HEK293 (cell line): ENCODE measurements around the gene MTURN.

Experiments
- AEBP2 ChIP-seq: fragments of 450-650 bp; formaldehyde crosslinking; IDR thresholded peaks from 2 replicates; pipeline ENCODE4 v1.5.1; 2016; ENCODE audit warnings: missing biosample characterization, missing genetic modification characterization, borderline replicate concordance
- EGR2 ChIP-seq: fragments of 450-650 bp; formaldehyde crosslinking; IDR thresholded peaks from 2 replicates; pipeline ENCODE4 v1.5.1; 2016; ENCODE audit warnings: low read depth, missing biosample characterization, missing genetic modification characterization
- INSM2 ChIP-seq: fragments of 450-650 bp; formaldehyde crosslinking; IDR thresholded peaks from 2 replicates; pipeline ENCODE4 v1.5.1; 2016; ENCODE audit warnings: missing biosample characterization, missing genetic modification characterization
- KLF8 ChIP-seq: fragments of 450-650 bp; formaldehyde crosslinking; IDR thresholded peaks from 2 replicates; pipeline ENCODE4 v1.5.1; 2016; ENCODE audit warnings: missing biosample characterization, missing genetic modification characterization
- KLF9 ChIP-seq: fragments of 450-650 bp; formaldehyde crosslinking; IDR thresholded peaks from 2 replicates; pipeline ENCODE4 v1.5.1; 2016; ENCODE audit warnings: missing biosample characterization, missing genetic modification characterization, low read depth
- OVOL3 ChIP-seq: fragments of 450-650 bp; formaldehyde crosslinking; IDR thresholded peaks from 2 replicates; pipeline ENCODE4 v1.5.1; 2016; ENCODE audit warnings: missing biosample characterization, missing genetic modification characterization
- PRDM2 ChIP-seq: fragments of 450-650 bp; formaldehyde crosslinking; IDR thresholded peaks from 2 replicates; pipeline ENCODE4 v1.5.1; 2016; ENCODE audit warnings: missing biosample characterization, missing genetic modification characterization, borderline replicate concordance
- SALL2 ChIP-seq: fragments of 450-650 bp; formaldehyde crosslinking; IDR thresholded peaks from 2 replicates; pipeline ENCODE4 v1.5.0; 2017; ENCODE audit warnings: missing biosample characterization, mild to moderate bottlenecking, missing genetic modification characterization, borderline replicate concordance
- ZBTB1 ChIP-seq: fragments of 450-650 bp; formaldehyde crosslinking; IDR thresholded peaks from 2 replicates; pipeline ENCODE4 v1.5.1; 2016; ENCODE audit warnings: missing biosample characterization, missing genetic modification characterization
- ZBTB21 ChIP-seq: fragments of 450-650 bp; formaldehyde crosslinking; IDR thresholded peaks from 2 replicates; pipeline ENCODE4 v1.5.1; 2017; ENCODE audit warnings: missing biosample characterization, missing genetic modification characterization
- ZNF157 ChIP-seq: fragments of 450-650 bp; formaldehyde crosslinking; IDR thresholded peaks from 2 replicates; pipeline ENCODE4 v1.5.1; 2016; ENCODE audit warnings: missing biosample characterization, missing genetic modification characterization
- ZNF274 ChIP-seq, 2 experiments: fragments of 200-500 bp in 1 of 2; fragments of 450-650 bp in 1 of 2; sonication (Bioruptor generic) in 1 of 2; formaldehyde crosslinking in 1 of 2; IDR thresholded peaks; 2 replicates each; pipeline versions ENCODE4 v1.5.1 to v1.6.1; 2014 to 2016; ENCODE audit warnings: borderline replicate concordance in 1 of 2, inconsistent platforms in 1 of 2, low read length in 1 of 2, missing biosample characterization in 1 of 2, missing genetic modification characterization in 1 of 2
- ZNF423 ChIP-seq: fragments of 450-650 bp; formaldehyde crosslinking; IDR thresholded peaks from 2 replicates; pipeline ENCODE4 v1.5.1; 2016; ENCODE audit warnings: missing biosample characterization, missing genetic modification characterization
- ZNF558 ChIP-seq: fragments of 450-650 bp; formaldehyde crosslinking; IDR thresholded peaks from 2 replicates; pipeline ENCODE4 v1.5.1; 2016; ENCODE audit warnings: missing biosample characterization, missing genetic modification characterization
- ZNF571 ChIP-seq: fragments of 450-650 bp; formaldehyde crosslinking; IDR thresholded peaks from 2 replicates; pipeline ENCODE4 v1.5.0; 2017; ENCODE audit warnings: missing biosample characterization, missing genetic modification characterization
- ZNF596 ChIP-seq: fragments of 450-650 bp; IDR thresholded peaks from 2 replicates; pipeline ENCODE4 v1.5.0; 2018; ENCODE audit warnings: missing biosample characterization, mild to moderate bottlenecking, missing genetic modification characterization, moderate library complexity
- ZNF600 ChIP-seq: fragments of 450-650 bp; formaldehyde crosslinking; IDR thresholded peaks from 2 replicates; pipeline ENCODE4 v1.5.1; 2016; ENCODE audit warnings: missing biosample characterization, missing genetic modification characterization
- ZNF645 ChIP-seq: fragments of 450-650 bp; formaldehyde crosslinking; IDR thresholded peaks from 2 replicates; pipeline ENCODE4; 2016; ENCODE audit warnings: missing biosample characterization, missing genetic modification characterization
- ZNF658 ChIP-seq: fragments of 450-650 bp; formaldehyde crosslinking; IDR thresholded peaks from 2 replicates; pipeline ENCODE4; 2016; ENCODE audit warnings: missing biosample characterization, missing genetic modification characterization
- ZNF701 ChIP-seq: fragments of 450-650 bp; formaldehyde crosslinking; IDR thresholded peaks from 2 replicates; pipeline ENCODE4 v1.5.1; 2016; ENCODE audit warnings: missing biosample characterization, missing genetic modification characterization
- ZNF76 ChIP-seq: fragments of 450-650 bp; formaldehyde crosslinking; IDR thresholded peaks from 2 replicates; pipeline ENCODE4; 2016; ENCODE audit warnings: low read depth, missing biosample characterization, missing genetic modification characterization, borderline replicate concordance
- ZNF830 ChIP-seq: fragments of 450-650 bp; IDR thresholded peaks from 2 replicates; pipeline ENCODE4 v1.5.0; 2018; ENCODE audit warnings: missing biosample characterization, missing genetic modification characterization, low read depth, mild to moderate bottlenecking, moderate library complexity
- TF ChIP-seq, protein P1 (sequence below): fragments of 450-650 bp; formaldehyde crosslinking; IDR thresholded peaks from 2 replicates; pipeline ENCODE4 v1.5.1; 2016; ENCODE audit warnings: missing biosample characterization, missing genetic modification characterization
- TF ChIP-seq, protein P2 (sequence below): fragments of 450-650 bp; formaldehyde crosslinking; IDR thresholded peaks from 2 replicates; pipeline ENCODE4 v1.5.1; 2016; ENCODE audit warnings: missing biosample characterization, missing genetic modification characterization, borderline replicate concordance

The MTURN gene

GRCh38 chr7:30143748-30144251, 9.0 kb downstream of the MTURN start (continued):
- TF ChIP-seq PRDM2 (tag by site-specific recombination): no peak
- TF ChIP-seq ZNF571 (tag by site-specific recombination): no peak
- TF ChIP-seq ZNF558 (tag by site-specific recombination): no peak
- TF ChIP-seq INSM2 (tag by site-specific recombination): no peak
- TF ChIP-seq, protein P1, sequence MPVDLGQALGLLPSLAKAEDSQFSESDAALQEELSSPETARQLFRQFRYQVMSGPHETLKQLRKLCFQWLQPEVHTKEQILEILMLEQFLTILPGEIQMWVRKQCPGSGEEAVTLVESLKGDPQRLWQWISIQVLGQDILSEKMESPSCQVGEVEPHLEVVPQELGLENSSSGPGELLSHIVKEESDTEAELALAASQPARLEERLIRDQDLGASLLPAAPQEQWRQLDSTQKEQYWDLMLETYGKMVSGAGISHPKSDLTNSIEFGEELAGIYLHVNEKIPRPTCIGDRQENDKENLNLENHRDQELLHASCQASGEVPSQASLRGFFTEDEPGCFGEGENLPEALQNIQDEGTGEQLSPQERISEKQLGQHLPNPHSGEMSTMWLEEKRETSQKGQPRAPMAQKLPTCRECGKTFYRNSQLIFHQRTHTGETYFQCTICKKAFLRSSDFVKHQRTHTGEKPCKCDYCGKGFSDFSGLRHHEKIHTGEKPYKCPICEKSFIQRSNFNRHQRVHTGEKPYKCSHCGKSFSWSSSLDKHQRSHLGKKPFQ (tag by site-specific recombination): peak; percentile 96
- peak; percentile 82 for TF ChIP-seq KLF8
- TF ChIP-seq, protein P2, sequence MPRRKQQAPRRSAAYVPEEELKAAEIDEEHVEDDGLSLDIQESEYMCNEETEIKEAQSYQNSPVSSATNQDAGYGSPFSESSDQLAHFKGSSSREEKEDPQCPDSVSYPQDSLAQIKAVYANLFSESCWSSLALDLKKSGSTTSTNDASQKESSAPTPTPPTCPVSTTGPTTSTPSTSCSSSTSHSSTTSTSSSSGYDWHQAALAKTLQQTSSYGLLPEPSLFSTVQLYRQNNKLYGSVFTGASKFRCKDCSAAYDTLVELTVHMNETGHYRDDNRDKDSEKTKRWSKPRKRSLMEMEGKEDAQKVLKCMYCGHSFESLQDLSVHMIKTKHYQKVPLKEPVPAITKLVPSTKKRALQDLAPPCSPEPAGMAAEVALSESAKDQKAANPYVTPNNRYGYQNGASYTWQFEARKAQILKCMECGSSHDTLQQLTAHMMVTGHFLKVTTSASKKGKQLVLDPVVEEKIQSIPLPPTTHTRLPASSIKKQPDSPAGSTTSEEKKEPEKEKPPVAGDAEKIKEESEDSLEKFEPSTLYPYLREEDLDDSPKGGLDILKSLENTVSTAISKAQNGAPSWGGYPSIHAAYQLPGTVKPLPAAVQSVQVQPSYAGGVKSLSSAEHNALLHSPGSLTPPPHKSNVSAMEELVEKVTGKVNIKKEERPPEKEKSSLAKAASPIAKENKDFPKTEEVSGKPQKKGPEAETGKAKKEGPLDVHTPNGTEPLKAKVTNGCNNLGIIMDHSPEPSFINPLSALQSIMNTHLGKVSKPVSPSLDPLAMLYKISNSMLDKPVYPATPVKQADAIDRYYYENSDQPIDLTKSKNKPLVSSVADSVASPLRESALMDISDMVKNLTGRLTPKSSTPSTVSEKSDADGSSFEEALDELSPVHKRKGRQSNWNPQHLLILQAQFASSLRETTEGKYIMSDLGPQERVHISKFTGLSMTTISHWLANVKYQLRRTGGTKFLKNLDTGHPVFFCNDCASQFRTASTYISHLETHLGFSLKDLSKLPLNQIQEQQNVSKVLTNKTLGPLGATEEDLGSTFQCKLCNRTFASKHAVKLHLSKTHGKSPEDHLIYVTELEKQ: peak; percentile 80
- TF ChIP-seq ZNF274 (IDR thresholded peaks at IDR 0.05; ENCODE audit: low read length): no peak
- no peak for TF ChIP-seq ZNF274 (tag by site-specific recombination; IDR thresholded peaks at IDR 0.05; ENCODE audit: borderline replicate concordance)
- TF ChIP-seq SALL2 (tag by site-specific recombination): no peak
- TF ChIP-seq ZNF701 (tag by site-specific recombination): no peak
- TF ChIP-seq ZNF596 (tag by site-specific recombination): no peak
- no peak for TF ChIP-seq ZNF830 (tag by site-specific recombination)
- TF ChIP-seq ZNF600 (tag by site-specific recombination): no peak
- 0 out of 2 replicates have a peak, but pooled peaks have one; percentile 21 for TF ChIP-seq ZNF76 (tag by site-specific recombination)
- no peak for TF ChIP-seq EGR2 (tag by site-specific recombination)
- no peak for TF ChIP-seq ZNF645 (tag by site-specific recombination)
- TF ChIP-seq KLF9 (tag by site-specific recombination): no peak
- no peak for TF ChIP-seq AEBP2 (tag by site-specific recombination)
- no peak for TF ChIP-seq ZNF157
- TF ChIP-seq ZBTB1: no peak
- TF ChIP-seq ZNF658: no peak
- TF ChIP-seq ZNF423 (tag by site-specific recombination): no peak
- TF ChIP-seq ZBTB21 (tag by site-specific recombination): no peak
- 0 out of 2 replicates have a peak, but pooled peaks have one; percentile 38 for TF ChIP-seq OVOL3 (tag by site-specific recombination)
